ENCODE results near the gene RAB27A. TPM values are rescaled to one million over a fixed set of nuclear protein-coding genes. Genes with fewer than 3 reads are reported as not detected.
A peak's percentile ranks its signal among the peaks of the same experiment; 100 is the strongest.

RAB27A gene
- total and polyA plus RNA-seq, 7 donors, result 13.0 to 194 (median 27.7) TPM

DNA sequence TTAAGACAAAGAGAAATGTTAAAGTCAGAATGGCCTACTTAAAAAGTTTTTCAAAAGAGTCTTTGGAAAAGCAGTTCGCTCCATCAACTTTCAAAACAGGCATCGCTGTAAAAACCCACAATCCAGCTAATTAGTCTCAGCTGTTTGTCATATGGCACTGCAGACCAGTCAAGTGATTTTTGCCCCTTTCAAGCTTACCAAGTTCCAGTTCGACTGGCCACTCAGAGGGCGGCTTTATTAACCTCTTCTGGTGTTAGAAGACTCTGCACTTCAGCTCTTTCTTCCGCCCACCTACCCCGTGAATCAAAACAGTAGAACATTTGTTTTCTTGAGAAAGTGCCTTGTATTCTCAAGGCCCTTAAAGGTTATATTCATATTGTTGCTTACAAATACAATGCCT, 19.3 kb downstream of the RAB27A start:
- H3K27me3 ChIP-seq, result no peaks in the 10 kb centered on the region
- H3K27ac ChIP-seq, result no peak overlapping the region
- 86 to 89% methylated on average over 6 of the region's 6 CpGs for WGBS, 2 donors
- H3K4me1 ChIP-seq, result peaks cover 0 to 15% (median 10%) of the 10 kb centered on the region in 4 donors
- no peak overlapping the region for H3K4me3 ChIP-seq
- TF ChIP-seq POLR2AphosphoS5 (IDR thresholded peaks at IDR 0.05) (no peak), POLR2A (IDR thresholded peaks at IDR 0.05) (no peak), CTCF (IDR thresholded peaks at IDR 0.05) (no peak), EP300 (IDR thresholded peaks at IDR 0.05) (no peak)
- no peaks in the 10 kb centered on the region for H3K36me3 ChIP-seq
- no peaks in the 10 kb centered on the region for H3K9me3 ChIP-seq
- intact Hi-C loops (cut with DNase I), result no loop called here
- DNase-seq, result no peak

- no peak for DNase-seq
- H3K27me3 ChIP-seq, result no peaks in the 10 kb centered on the region
- TF ChIP-seq POLR2AphosphoS5 (IDR thresholded peaks at IDR 0.05) (no peak), POLR2A (IDR thresholded peaks at IDR 0.05) (no peak), CTCF (IDR thresholded peaks at IDR 0.05) (no peak), EP300 (IDR thresholded peaks at IDR 0.05) (no peak)
- no peak overlapping the region for H3K4me3 ChIP-seq
- H3K4me1 ChIP-seq, result peaks cover 0 to 15% (median 10%) of the 10 kb centered on the region in 4 donors
- H3K27ac ChIP-seq, result no peak overlapping the region
- WGBS, 2 donors, result 88 to 92% methylated on average over 2 of the region's 2 CpGs
- H3K36me3 ChIP-seq, result no peaks in the 10 kb centered on the region
- intact Hi-C loops (cut with DNase I), result no loop called here
- no peaks in the 10 kb centered on the region for H3K9me3 ChIP-seq
Observed at GRCh38 chr15:55268176-55268695, 21.4 kb downstream of the RAB27A start.

DNA sequence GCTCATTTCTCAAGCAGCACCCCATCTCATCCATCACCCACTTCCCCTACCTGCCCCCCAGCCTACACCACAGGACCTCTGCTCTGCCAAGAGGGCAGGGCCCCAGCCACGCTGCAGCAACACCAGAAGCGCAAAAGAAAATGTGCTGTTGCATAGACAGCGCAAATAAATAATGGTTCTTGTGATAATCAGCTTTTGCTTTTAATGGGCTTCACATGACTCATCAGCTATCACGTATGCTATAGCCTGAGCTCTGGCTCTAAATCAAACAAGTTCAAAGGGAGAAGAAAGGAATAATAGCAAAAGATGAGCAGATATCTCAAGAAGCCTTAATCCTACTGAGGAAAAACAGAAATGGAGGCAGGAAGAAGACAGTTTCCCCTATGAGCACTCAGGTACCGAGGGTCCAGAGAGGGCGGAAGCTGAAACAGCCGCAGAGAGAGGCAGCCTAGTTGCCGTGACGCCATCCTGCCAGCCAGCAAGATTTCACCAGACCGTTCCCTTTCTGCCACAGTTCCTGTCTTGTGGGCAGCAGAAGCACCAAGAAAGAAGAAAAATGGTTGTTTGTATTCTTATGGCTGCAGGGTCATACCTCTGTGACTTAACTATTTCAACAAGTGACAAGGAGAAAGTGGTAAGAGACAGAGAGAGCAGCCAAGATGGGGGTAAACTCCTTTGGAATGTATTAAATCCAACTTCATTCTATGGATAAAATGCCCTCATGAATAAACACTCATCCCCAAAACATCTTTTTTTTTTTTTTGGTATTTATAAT, 22.0 kb downstream of the RAB27A start:
- Histone ChIP-seq H3K9me3 (no peaks in the 10 kb centered on the region), H3K36me3 (no peaks in the 10 kb centered on the region), H3K4me1 (peaks cover 0 to 15% (median 10%) of the 10 kb centered on the region in 4 donors), H3K27me3 (no peaks in the 10 kb centered on the region), H3K4me3 (no peak overlapping the region), H3K27ac (peak overlapping the region in 2 of 4 donors; percentile 4 to 6)
- TF ChIP-seq POLR2AphosphoS5 (IDR thresholded peaks at IDR 0.05), result no peak
- no peak for TF ChIP-seq CTCF (IDR thresholded peaks at IDR 0.05)
- TF ChIP-seq EP300 (IDR thresholded peaks at IDR 0.05), result no peak
- no peak for TF ChIP-seq POLR2A (IDR thresholded peaks at IDR 0.05)
- no peak for DNase-seq
- WGBS, 2 donors, result 53 to 78% methylated on average over 10 of the region's 10 CpGs
- intact Hi-C loops (cut with DNase I), result no loop called here

DNA sequence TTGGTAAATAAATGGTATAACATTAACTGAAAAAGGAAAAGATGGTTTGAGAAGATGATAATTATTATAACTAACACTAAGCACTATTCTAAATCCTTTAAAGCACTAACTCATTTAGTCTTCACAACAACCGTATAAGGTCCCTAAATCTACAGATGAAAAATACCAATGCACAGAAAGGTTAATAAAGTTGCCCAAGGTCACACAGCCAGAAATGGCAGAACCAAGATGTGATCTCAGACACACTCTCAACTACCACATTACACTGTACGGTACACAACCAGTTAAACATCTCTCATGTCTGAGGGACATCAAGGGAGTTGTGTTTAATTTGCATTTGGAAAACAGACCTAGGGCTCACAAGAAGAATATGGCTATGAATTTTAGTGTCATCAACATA, 23.1 kb downstream of the RAB27A start:
- intact Hi-C loops (cut with DNase I), result no loop called here

DNA sequence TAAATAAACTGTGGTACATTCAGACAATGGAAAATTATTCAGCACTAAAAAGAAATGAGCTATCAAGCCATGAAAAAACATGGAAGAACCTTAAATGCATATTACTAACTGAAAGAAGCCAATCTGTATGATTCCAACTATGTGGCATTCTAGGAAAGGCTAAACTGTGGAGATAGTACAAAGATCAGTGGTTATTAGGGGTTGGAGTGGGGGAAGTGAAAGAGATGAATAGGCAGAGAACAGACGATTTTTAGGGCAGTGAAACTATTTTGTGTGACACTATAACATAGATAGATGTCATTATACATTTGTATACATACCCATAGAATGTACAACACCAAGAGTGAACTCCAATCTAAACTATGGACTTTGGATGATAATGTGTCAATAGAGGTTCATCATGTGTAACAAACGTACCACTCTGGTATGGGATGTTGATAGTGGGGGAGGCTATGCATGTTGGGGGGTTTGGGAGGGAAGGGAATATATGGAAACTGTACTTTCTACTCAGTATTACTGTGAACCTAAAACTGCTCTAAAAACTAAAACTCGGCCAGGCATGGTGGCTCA, 29.0 kb downstream of the RAB27A start:
- TF ChIP-seq CTCF (IDR thresholded peaks at IDR 0.05) (no peak), POLR2A (IDR thresholded peaks at IDR 0.05) (no peak), EP300 (IDR thresholded peaks at IDR 0.05) (no peak), POLR2AphosphoS5 (IDR thresholded peaks at IDR 0.05) (no peak)
- no peaks in the 10 kb centered on the region for H3K4me1 ChIP-seq
- WGBS, 2 donors, result 50 to 67% methylated on average over 3 of the region's 3 CpGs
- intact Hi-C loops (cut with DNase I), result no loop called here
- no peak overlapping the region for H3K4me3 ChIP-seq
- no peaks in the 10 kb centered on the region for H3K36me3 ChIP-seq
- no peaks in the 10 kb centered on the region for H3K9me3 ChIP-seq
- no peak overlapping the region for H3K27ac ChIP-seq
- H3K27me3 ChIP-seq, result no peaks in the 10 kb centered on the region
- DNase-seq, result no peak

More for the DNA sequence above, 23.1 kb downstream of the RAB27A start:
- no peak for DNase-seq
- no peaks in the 10 kb centered on the region for H3K36me3 ChIP-seq
- no peaks in the 10 kb centered on the region for H3K27me3 ChIP-seq
- H3K9me3 ChIP-seq, result no peaks in the 10 kb centered on the region
- peaks cover 0 to 15% (median 10%) of the 10 kb centered on the region in 4 donors for H3K4me1 ChIP-seq
- 92 to 94% methylated on average over 2 of the region's 2 CpGs for WGBS, 2 donors
- H3K27ac ChIP-seq, result no peak overlapping the region
- TF ChIP-seq EP300 (IDR thresholded peaks at IDR 0.05) (no peak), POLR2AphosphoS5 (IDR thresholded peaks at IDR 0.05) (no peak)
- no peak overlapping the region for H3K4me3 ChIP-seq
